Neutrophil (primary cell): Measurements from ENCODE around the gene ABHD16B.
A peak's percentile ranks its signal among the peaks of the same experiment; 100 is the strongest.

ENCODE experiments used
- H3K27ac ChIP-seq: fragments of 200-600 bp; sonication (generic); 2 replicates; pipeline ENCODE4 v1.5.1; 2016; ENCODE audit warnings: mild to moderate bottlenecking, moderate library complexity
- H3K27me3 ChIP-seq: fragments of 200-600 bp; sonication (generic); 2 replicates; pipeline ENCODE4 v1.6.0; 2016; ENCODE audit warnings: mild to moderate bottlenecking
- H3K36me3 ChIP-seq: fragments of 200-600 bp; sonication (generic); 2 replicates; pipeline ENCODE4 v1.5.1; 2017
- H3K4me1 ChIP-seq, 2 experiments: fragments of 200-600 bp in 1 of 2; sonication (generic) in 1 of 2; 1 replicate in 1 of 2; 2 replicates in 1 of 2; pipeline versions ENCODE4 v1.5.1 to v1.6.1; 2013 to 2016; ENCODE audit warnings: low read depth in 1 of 2, low read length in 1 of 2, mild to moderate bottlenecking in 1 of 2, moderate library complexity in 1 of 2; ENCODE audit not compliant: control insufficient read depth in 1 of 2, insufficient read depth in 1 of 2
- H3K4me3 ChIP-seq, 2 experiments: fragments of 200-600 bp in 1 of 2; sonication (generic) in 1 of 2; 1 replicate in 1 of 2; 2 replicates in 1 of 2; pipeline ENCODE4 v1.5.1; 2013 to 2016; ENCODE audit warnings: low read depth in 1 of 2, low read length in 1 of 2, mild to moderate bottlenecking in 1 of 2, moderate library complexity in 1 of 2
- H3K9me3 ChIP-seq: fragments of 200-600 bp; sonication (generic); 2 replicates; pipeline ENCODE4 v1.5.1; 2016
- TF ChIP-seq, protein P1 (sequence below): fragments of 200-600 bp; sonication (generic); IDR thresholded peaks from 2 replicates; pipeline ENCODE4 v1.5.1; 2016; ENCODE audit warnings: antibody characterized with exemption

ABHD16B gene

DNA sequence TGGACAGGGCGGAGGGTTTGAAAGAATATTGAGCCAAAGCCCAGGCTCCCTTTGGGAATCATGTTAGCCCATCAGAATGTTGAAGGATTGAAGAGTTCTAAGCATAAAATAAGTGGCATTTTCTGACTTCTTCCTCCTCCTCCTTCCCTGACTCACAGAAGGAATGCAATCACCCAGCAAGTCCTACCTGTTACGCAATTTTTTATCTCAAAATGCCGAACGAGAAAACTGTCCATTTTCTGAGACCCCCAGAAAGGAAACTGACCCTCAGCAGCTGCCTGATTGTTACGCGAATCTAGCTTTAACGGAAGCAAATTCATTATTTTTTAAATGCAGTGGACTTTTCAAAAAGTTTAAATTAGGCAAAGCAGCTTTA lies 28.9 kb downstream of the ABHD16B start:
- no peaks in the 10 kb centered on the region for H3K9me3 ChIP-seq
- H3K27me3 ChIP-seq, result no peaks in the 10 kb centered on the region
- TF ChIP-seq, protein P1, sequence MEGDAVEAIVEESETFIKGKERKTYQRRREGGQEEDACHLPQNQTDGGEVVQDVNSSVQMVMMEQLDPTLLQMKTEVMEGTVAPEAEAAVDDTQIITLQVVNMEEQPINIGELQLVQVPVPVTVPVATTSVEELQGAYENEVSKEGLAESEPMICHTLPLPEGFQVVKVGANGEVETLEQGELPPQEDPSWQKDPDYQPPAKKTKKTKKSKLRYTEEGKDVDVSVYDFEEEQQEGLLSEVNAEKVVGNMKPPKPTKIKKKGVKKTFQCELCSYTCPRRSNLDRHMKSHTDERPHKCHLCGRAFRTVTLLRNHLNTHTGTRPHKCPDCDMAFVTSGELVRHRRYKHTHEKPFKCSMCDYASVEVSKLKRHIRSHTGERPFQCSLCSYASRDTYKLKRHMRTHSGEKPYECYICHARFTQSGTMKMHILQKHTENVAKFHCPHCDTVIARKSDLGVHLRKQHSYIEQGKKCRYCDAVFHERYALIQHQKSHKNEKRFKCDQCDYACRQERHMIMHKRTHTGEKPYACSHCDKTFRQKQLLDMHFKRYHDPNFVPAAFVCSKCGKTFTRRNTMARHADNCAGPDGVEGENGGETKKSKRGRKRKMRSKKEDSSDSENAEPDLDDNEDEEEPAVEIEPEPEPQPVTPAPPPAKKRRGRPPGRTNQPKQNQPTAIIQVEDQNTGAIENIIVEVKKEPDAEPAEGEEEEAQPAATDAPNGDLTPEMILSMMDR, result no peak
- no peak overlapping the region for H3K4me3 ChIP-seq
- H3K27ac ChIP-seq, result peak overlapping the region; percentile 70
- H3K4me1 ChIP-seq, result peaks cover 37 to 41% of the 10 kb centered on the region in 2 experiments
- H3K36me3 ChIP-seq, result peaks cover 78% of the 10 kb centered on the region

- H3K4me3 ChIP-seq, result no peak overlapping the region
- H3K36me3 ChIP-seq, result peaks cover 73% of the 10 kb centered on the region
- H3K27me3 ChIP-seq, result no peaks in the 10 kb centered on the region
- TF ChIP-seq, protein P1, result no peak
- no peaks in the 10 kb centered on the region for H3K9me3 ChIP-seq
- H3K27ac ChIP-seq, result peak overlapping the region; percentile 70
- H3K4me1 ChIP-seq, result peaks cover 38 to 41% of the 10 kb centered on the region in 2 experiments
Observed at GRCh38 chr20:63890616-63891015, 29.3 kb downstream of the ABHD16B start.

DNA sequence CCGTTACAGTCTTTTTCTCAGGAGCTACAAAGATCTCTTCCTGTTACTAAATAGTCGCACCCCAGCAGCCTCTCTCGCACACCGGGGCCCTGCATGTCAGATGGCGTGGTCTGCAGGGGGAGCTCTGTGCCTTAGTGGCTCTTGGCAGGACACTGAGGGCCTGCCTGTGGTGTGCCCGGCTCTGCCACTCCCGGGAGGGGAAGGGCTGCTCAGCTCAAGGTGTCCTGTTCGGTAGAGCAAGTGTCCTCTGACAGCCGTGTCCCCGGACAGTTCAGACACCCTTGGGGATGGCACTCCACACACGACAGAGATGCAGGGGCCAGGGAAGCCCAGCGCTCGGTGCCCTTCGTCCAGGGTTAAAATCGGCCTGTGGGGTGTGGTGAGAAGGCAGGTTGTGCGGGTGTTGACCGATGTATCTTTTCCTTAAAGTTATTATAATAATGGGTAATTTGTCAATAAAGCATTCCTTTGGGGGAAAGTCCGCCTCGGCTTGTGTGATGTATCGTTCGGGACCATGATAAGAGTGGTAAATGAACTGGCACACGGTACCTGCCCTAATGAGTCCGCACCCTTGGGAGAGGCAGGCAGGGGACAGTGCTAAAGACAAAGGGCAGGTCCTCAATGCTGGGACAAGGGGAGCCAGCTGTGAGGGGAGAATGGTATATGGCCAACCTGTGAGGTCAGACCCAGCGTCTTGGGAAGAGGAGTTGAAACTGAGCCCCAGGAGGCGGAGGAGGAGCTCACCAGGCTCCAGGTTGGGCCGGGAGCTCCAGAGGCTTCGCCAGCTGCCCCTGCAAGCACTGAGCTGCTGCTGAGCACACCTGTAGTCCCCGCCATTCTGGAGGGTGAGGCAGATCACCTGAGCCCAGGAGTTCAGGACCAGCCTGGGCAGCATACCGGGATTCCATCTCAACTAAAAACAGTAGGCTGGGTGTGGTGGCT lies 30.0 kb downstream of the ABHD16B start:
- no peaks in the 10 kb centered on the region for H3K9me3 ChIP-seq
- peaks cover 42 to 45% of the 10 kb centered on the region in 2 experiments for H3K4me1 ChIP-seq
- H3K27ac ChIP-seq, result peak overlapping the region; percentile 70
- no peak overlapping the region for H3K4me3 ChIP-seq
- TF ChIP-seq, protein P1, result no peak
- no peaks in the 10 kb centered on the region for H3K27me3 ChIP-seq
- H3K36me3 ChIP-seq, result peaks cover 66% of the 10 kb centered on the region

DNA sequence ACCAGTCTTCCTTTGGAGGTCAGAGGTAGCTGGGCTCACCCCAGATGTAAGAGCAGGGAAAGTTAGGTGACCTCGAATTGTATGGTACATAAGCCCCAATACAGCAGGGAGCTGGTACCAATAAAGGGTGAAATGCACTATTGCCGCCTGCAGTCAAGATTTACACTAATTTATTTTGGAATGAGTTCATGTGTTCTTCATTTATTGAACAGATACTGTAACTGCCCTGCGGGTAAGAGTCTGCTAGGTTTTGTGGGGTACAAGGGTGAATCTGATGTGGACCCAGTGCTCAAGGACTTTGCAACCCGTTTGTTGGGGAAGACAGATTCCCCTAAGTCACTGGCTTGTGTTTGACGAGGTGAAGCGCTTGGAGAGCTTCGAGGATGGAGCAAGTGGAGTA lies 31.1 kb downstream of the ABHD16B start:
- peak overlapping the region; percentile 41 for H3K27ac ChIP-seq
- TF ChIP-seq, protein P1, result no peak
- no peaks in the 10 kb centered on the region for H3K27me3 ChIP-seq
- no peaks in the 10 kb centered on the region for H3K9me3 ChIP-seq
- H3K4me1 ChIP-seq, result peaks cover 53 to 56% of the 10 kb centered on the region in 2 experiments
- H3K4me3 ChIP-seq, result no peak overlapping the region
- H3K36me3 ChIP-seq, result peaks cover 60% of the 10 kb centered on the region

DNA sequence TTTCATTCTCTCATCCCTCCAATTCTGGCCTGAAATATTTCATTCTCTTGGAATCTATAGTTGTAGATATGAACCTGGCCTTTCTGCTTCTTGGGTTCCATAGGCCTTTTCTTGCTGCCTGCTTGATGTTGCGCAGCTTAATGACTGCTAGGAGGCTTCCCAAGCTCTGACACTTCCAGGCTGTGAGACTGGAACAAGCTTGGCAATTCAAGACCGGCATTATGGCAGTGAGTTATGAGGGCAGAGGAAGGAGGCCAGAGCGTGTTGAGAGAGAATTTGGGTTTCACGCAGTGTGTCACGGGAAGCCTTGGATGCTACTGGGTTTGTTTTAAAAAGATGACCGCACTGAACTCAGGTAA lies 32.7 kb downstream of the ABHD16B start:
- Histone ChIP-seq H3K36me3 (peaks cover 55% of the 10 kb centered on the region), H3K4me1 (peaks cover 65 to 68% of the 10 kb centered on the region in 2 experiments), H3K27me3 (no peaks in the 10 kb centered on the region), H3K9me3 (no peaks in the 10 kb centered on the region), H3K27ac (peak overlapping the region; percentile 98), H3K4me3 (peak overlapping the region in 1 of 2 experiments; percentile 55)
- TF ChIP-seq, protein P1, result no peak
